PC-3 (cell line): ENCODE data around the gene THSD7A.

Experiments
- CTCF ChIP-seq: fragments of 300-600 bp; sonication (generic); conservative IDR thresholded peaks from 2 replicates; pipeline ENCODE4 v1.5.1; 2017; ENCODE audit warnings: antibody characterized with exemption, low read depth, mild to moderate bottlenecking, low read length
- EZH2 ChIP-seq: fragments of 300-600 bp; sonication (generic); IDR thresholded peaks from one replicate; pipeline ENCODE4 v1.6.1; 2017; ENCODE audit warnings: antibody characterized with exemption, mild to moderate bottlenecking, low read length; ENCODE audit not compliant: unreplicated experiment
- EZH2phosphoT487 ChIP-seq: fragments of 300-600 bp; sonication (generic); IDR thresholded peaks from 2 replicates; pipeline ENCODE4 v1.6.1; 2018; ENCODE audit warnings: mild to moderate bottlenecking, antibody characterized with exemption, low read length, borderline replicate concordance

GRCh38 chr7:11485636-11486035 is 346.4 kb downstream of the THSD7A start:
- TF ChIP-seq CTCF (no peak), EZH2 (no peak), EZH2phosphoT487 (no peak)
